ENCODE results near the gene MED26.

Gene MED26

DNA sequence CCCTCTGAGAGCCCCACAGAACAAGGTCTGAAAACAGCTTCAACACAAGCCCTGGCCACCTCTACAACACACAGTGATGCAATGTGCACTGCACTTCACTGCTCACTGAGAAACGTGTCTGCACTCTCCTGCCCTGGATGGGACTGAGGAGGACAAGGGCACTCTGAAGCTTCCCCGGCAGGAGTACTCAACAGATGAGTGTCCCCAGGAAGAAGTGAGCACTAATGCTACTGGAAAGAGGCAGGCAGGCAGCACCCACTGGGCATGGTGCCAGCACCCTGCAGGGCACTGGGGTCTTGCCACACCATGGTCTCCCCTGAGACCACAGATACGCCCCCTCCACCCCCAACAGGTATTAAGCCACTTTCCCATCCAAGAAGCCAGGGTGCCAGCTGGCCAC, 38.1 kb downstream of the MED26 start:
- DNase-seq (ENCODE audit: low spot score): no peak

DNA sequence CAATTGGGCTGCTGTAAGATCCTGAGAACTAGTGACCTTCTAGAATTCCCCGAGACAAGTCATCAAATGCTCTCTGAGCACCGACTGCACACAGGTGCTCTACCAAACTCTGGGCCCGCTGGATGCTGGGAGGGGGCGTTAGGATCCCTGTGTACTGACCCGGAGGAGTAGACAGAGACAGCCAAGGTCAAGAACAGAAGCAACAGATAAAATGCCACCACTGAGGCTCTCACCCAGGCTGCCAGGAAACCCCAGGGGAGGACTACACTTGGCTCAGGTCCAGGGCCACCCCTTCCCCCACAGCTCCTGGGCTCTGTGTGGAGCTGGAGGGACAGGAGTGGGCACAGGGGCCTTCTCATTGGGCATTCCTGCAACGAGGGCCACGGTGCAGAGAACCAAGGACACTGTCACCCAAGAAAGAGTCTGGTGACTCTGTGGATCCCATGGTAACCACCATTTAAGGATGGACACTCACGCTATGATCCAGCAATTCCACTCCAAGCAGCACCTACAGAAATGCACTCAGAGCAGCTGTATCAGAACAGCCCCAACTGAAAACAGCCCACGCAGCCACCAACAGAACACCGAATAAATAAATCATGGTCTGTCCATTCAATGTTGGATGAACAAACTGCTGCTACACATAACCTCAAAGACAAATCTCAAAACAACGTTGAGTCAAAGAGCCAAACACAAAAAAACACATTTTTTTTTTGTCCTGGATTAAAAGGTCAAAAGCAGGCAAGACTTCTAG, 39.0 kb downstream of the MED26 start:
- no peak for DNase-seq (ENCODE audit: low spot score)

DNA sequence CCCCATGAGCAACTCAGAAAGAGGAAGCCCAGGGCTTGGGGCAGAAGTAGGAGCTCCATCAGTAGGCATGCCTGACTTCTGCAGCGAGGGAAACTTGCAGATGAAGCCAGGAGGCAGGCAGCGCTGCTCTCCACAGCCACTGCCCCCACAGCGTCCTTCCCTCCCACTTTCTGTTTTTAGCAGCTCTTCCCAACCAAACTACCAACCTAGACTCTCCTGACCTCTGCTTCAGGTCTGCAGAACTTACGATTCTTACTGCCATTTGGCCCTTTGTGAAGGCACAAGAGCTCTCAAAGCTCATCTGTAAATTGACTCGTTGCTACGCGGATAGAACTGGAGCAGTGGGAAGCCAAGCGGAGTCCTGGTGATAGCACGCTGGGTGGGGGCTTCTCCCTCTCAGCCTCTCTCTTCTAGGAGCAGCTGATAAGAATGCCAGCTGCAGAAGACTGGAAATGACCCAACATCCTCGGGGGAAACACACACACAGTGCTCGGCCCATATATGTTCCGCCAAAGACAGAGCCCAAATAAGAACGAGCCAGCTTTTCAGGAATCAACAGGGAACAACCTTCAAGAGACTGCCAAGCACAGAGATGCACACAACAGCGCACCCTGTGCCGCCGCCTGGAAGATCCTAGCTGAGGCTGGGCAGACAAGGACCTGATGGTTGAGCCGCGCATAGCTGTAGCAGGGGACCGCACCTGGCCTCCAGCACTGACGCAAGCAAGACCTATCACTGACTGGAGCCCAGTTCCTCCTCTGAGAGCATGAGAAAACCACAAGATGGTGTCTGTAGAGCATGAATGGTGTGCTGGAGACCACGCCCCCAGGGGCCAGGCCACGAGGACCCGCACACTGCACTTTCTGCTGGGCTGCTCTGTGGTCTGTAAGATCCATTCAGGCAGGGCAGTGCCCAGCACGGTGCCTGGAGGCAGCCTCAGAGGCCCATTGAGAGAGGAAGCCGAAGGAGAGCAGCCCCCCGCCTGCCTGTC, 39.9 kb downstream of the MED26 start:
- no peak for DNase-seq (ENCODE audit: low spot score)

DNA sequence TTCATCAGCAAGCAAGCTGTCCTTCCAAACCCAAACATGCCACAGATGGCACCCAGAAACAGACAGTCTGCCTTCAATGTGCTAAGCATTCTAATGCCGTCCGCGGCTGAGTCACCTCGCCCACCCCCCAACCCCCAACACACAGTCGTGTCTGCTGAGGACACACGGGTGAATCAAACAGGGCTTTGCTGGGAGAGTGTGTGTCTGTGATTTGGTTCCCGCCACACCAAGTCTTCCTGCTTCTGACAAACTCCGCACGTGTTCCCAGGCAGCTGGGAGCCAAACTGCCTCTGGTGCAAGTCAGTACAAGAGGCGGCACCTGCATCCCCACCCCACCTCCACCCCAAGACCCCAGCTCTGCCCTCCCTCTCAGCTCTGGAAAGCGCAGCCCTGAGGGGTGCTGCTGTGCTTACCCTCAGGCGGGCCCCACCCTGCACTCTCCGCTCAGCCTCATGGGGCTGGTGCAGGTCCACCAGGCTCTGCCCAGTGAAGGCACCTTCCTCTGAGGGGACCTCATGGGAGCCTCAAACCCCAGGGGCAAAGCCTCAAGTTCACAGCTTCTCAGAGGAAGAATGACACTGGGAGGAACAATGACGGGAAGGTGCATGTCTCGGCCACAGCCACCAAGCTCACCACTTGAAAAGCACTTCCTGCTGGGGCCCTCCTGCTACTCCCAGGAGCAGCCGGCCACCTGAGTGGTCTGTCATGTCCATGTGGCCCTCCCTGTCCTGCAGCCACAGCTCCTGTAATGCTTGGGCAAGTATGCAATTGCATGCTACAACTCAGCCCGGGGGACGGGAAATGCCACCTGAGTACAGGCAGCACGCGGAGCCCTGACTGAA, 40.8 kb downstream of the MED26 start:
- DNase-seq (ENCODE audit: low spot score): no peak

DNA sequence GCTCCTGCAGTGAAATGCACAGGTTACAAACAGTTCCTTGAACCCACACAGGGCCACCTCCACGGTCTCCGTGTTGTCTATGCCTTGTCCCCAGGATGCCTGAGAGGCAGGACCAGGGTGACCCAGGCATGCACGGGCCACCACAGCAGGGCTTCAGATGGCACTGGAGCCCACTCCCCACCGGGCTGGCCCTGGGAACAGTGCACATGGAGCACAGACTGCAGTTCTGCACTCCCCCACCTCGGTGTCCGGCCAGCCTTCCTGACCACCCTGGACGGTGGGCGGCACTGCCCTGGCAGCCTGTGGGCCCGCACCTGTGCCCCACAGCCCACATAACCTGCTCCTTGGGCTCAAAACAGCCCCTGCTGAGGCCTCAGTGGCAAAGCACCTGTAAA, 41.5 kb downstream of the MED26 start:
- DNase-seq (ENCODE audit: low spot score): no peak

DNA sequence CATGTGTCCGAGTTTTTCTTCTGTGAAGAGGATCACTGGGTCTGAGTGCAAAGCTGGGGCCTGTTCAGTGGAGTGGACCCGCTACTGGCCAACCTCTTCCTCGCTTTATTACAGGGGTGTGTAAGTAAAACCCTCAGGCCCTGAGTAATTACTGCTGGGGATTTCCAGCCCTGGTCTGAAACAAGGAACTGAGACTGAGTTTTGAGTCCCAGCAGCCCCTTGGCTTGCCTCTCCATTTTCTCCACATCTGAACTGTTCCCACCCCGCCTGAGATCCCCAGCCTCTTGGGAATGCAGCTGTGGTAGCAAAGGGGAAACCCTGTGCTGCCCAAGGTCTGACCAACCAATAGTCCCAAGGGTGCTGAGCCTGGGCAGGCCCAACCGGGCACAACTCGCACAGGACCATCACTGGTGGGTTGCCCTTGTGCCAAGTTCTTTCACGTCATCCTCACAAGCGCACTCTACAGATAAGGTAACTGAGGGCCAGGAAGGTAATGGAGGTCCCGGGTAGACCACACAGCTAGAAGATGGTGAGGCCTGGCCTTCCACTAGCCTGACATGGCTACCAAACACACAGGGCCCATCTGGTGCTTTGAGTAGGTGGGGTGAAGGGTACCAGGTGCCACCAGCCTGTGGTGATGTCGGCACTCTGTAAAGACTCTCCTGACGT, 42.1 kb downstream of the MED26 start:
- DNase-seq (ENCODE audit: low spot score): no peak

DNA sequence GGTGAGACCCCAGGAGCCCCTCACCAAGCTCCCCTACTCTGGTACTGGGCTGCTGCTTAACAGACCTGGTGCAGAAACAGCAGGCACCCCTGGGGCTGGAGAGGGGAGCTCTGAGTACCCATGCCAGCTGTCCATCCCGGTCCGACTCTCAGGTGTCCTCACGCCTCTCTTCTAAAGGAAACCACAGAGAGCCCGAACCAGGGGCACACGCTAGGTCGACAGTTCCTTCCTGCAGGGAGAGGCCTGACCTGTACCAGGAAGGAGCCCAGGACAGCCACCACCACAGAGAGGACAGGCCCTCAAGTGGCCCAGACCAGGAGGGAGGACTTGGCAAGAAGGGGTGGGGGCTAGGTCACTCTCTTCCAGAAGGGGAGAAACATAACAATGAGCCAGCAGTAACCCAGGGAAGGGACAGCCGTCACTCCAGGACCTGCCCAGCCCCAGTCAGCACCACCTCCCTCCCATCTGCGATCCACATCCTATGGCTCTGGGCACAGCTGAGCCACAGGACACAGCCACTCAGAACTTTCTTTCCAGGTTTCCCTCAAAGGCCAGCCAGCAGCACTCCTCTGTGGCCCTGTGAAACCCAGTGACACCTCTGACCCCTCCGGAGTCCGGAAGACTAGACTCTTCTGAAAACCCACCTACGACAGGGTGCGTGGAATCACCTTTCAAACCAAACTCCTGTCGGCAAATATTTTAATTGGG, 42.8 kb downstream of the MED26 start:
- no peak for DNase-seq (ENCODE audit: low spot score)

DNA sequence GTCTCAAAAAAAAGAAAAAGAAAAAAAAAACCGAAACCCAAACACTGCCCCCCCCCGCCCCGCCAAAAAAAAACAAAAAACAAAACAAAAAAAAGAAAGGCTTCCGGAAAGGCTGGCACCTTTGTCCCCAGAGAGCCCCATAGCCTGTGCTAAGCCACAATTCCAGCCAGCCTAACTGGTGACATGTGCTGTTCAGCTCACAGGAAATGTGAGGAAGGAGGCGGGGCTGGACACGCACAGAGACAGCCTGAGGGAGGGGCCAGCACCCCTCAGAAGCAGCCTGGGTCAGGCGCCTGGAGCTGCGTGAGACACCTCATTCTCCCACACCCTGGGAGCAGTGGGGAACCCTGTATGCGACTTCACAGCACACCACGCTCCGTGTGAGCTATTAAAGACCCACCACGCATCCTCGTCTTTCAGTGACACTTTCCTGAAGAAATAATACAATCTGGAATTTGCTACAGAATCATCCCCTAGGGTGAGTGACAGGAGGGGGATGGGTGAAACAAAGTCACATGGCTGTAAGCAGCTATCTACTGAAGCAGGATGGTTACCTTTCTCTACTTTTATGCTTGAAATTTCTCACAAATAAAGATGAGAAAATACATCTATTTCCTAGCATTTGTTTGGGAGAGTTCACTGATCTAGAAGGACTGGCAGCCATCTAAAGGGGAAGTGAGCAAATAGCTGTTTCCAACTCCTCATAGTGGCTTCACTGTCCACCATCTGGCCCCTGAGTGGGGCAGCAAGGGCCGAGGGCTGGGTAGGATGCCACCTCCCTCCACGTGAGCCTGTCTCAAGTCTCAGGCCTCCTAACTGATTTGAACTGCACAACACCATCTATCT, 43.5 kb downstream of the MED26 start:
- DNase-seq (ENCODE audit: low spot score): peak; percentile 58

DNA sequence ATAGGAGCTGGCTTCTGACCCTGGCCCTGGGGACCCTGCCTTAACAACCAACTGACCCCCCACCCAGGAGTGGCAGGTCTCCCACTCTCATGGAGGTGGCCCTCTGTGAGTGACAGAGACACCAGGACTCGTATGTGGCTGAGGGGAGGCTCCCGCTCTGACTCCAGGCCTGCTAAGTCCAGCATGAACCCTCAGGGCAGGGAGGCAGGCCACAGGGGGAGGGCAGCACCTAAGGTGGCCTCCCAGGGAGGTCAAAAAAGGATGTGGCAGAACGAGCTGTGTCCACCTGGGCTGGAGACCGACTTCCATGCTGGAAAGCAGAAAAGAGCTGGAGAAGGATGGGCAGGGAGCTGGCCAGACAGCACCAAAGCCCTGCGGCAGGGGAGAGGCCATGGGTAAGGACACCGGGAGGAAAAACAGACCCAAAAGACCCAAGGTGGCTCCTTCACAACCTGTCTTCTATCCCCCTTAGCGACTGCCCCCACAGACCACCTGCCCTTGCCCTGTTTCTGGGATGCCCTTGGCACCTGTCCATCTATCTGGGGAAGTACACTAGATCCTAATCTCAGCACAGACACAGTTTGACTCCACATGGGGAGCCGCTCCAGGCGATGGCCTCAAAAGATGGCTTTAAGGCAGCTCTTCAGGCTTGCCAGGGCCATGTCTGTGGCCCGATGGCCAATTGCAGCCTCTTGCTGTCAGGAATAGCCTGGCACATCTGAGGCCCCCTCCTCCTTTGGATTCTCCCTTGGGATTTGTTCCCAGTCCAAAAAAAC, 45.3 kb downstream of the MED26 start:
- DNase-seq (ENCODE audit: low spot score): no peak

DNA sequence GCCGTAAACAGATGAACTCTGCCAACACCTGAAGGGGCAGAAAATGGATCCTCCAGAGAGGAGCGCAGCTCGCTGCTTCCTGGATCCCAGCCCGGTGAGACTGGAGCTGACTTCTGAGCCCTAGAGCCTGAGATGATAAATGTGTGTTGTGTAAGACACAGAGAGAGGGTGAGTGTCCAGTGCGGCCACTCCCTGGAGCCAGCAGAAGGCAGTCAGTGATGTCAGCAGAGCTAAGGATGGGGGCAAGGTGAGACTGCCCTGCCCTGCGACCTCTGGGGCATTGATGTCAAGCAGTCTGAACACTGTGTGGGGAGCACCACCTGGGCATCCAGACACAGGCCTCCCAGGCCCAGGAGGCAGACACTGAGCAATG, 46.0 kb downstream of the MED26 start:
- no peak for DNase-seq (ENCODE audit: low spot score)

DNA sequence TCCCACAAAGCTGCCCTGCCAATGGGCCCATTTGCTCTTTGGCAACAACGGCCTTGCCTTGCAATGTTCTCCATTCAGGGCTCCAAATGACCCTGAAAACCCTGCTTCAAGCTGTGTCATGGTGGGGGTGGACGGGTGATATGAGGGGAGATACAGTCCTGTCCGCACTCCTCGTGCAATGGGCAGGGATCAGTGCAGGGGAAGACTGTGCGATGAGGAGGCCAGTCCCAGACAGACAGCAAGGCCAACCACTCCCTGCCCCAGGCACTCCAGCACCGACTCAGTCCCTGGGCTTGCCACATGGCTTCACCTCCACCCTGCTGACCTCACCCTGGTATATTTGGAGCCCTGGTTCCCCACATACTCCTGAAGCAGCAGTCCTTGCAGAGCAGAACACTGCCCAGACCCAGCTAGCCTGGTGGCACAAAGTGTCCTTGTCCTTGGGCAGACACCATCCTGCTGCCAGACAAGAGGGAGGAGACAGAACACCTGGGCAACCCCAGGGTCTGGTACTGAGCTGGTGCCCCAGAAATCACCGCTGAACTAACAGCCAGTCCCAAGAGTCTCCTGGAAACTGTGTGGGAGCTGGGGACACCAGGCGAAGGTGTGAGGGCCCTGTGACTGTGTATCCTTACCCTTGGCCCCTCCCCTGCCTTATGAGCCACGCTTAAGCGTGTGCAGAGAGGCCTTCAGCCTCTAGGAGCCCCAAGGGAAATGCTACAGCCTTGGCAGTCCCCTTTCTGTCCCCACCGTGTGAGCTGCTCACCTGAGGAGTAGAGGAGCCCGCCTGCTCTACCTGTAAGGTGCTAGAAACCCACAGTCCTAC, 46.6 kb downstream of the MED26 start:
- no peak for DNase-seq (ENCODE audit: low spot score)

DNA sequence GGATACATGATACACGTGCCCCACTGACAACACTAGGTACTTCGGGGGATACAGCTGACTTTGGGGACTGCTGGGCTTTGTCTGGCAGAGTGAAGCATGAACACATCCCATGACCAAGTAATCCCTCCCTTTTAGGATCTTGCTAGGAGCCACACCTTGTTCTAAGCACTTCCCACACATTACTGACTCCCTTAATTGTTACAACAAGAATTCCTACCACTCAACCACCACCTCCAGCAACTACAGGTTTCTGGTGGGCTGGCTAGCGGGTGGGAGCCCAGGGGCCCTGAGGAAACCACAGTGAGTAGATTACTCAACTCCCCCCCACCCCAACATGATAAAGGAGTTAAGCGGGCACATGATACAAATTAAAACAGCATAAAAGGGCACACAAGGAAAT, 48.6 kb downstream of the MED26 start:
- no peak for DNase-seq (ENCODE audit: low spot score)

DNA sequence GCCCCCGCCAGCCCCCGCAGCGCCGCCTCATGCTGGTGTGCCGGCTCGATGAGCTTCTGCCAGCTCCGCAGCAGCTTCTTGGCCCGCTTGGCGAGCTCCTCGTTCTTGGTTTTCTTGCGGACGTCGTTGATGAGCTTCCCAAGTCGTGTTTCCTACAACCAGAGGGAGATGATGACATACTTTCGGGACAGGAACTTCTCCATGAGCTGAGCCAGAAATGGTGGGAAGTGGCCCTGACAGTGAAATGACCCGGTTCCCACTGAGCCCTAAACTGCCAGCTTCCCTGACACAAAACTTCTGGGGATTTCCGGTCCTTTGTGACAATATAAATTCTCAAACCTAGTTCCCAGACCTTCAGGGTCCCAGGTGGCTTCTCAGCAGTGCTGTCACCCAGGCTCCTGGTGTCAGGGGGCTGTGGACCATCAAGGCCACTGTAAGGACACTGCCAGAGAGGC, 50.4 kb downstream of the MED26 start:
- no peak for DNase-seq (ENCODE audit: low spot score)

DNA sequence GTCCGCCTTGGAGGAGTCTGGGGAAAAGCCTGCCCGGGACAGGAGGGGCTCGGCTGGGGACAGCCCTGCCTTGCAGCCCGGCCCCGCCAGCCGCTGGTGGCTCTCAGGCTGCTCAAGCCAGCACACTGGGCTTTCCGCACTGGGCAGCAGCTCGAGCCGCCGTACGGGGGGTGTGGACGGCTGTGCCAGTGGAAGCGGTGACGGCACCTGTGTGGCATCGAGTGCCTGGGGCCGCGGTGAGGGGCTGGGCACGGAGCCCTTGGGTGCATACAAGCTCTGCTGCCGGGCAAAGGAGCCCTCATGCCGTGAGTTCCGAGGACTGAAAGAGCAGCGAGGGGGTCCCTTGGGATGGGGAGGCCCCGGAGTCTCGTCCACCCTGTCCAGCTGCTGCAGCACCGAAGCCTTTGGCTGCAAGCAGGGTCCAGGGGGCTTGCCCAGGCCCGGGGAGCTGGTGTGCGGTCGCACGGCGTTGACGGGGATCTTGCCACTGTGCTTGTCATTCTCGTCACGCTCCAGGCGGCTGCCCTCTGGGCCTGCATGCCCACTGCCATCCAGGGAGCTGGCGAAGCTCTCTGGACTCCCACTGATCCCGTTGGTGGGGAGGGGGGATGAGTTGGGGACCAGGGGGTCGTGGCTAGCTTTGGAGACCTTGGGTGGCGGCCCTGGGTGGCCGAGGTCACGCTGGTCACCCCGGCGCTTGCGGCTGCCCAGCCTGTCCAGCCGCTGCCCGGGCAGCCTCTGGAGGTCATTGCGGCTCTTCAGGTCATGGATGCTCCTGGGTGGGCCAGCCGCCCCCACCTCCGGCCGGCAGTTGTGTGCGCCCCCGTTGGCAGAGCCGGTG, 51.1 kb downstream of the MED26 start:
- DNase-seq (ENCODE audit: low spot score): no peak

DNA sequence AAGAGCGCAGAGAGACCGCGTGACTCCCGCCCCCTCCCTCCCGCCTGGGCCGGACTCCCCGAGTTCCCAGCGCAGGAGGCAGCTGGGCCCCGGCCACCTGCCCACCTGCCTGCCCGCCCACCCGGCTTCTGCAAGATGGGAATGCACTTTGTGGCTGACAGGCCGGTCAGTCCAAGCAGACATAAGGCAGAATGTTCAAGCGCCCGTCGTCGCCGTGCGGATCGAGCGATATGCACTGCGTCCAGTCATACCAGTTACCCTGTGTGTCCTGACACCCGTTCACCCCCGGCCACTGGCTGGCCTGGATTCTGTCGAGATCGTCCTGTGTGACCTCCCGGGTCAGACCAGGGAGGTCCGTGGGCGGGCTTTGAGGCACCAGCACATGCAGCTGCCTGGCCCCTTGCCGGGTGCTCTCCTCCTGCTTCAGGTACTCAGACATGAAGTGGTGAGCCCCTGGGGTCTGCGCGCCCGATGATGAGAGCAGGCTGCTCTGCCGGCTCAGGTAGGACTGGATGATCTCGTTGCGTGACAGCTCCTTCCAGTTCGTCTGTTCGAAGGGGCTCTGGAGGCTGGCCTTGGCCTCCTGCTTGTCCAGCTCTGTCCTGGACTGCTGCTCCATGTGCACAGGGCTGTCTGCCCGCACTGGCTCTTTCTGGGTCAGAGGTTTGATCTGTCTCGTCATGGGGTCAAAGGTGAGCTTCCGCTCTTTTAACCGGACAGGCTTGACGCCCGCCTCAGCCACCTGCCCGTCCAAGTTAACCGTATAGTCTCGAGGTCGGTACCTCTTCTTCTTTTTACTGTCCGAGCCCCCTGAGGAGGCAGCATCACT, 51.9 kb downstream of the MED26 start:
- no peak for DNase-seq (ENCODE audit: low spot score)

DNA sequence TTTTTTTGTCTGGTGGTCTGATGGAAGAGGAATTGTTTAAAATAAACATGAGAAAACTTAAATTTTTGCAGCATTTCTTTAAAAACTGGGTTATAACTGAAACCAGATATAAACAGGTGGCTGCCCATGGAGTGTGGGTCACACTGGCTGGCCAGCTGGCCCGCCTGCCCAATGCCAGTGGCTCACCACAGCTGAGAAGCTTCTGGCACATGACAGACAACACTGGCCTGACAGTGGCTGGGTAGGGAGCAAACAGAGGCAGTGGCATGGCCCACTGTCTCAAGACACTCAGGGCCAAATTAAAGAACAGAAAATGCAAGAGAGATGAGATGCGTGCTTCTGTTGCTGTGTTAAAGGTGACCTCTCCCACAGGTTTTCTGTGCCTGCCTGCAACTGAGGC, 52.7 kb downstream of the MED26 start:
- no peak for DNase-seq (ENCODE audit: low spot score)

DNA sequence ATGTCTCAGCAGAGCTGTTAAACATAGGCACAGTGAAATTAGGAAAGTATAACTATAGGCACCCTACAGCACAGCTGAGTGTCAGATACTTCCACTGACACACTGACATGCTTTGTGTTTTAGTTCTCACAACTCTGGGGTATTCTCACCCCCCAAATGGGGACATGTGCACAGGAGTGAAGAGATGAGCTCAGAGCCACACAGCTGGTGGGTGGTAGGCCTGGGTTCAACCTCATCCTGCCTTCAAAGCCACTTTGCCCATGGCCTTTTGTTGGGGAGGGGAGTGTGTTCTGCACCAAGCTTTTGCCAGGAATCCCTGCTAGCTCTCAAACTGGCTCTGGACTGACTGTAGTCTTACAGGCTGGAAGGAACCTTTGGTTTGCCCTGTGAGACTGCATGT, 54.1 kb downstream of the MED26 start:
- no peak for DNase-seq (ENCODE audit: low spot score)

Measured in HuH-7 (cell line).